ENCODE results near the gene NEUROD2. TPM values are rescaled to one million over a fixed set of nuclear protein-coding genes. Genes with fewer than 3 reads are reported as not detected.

The NEUROD2 gene
- total RNA-seq, 1 donor from 2014 or later, result not detected

- peaks cover 27% of the 10 kb centered on the region for H3K4me1 Mint-ChIP-seq (ENCODE audit: low read depth, unreplicated experiment)
- no peak overlapping the region for H3K27ac ChIP-seq (ENCODE audit: low read depth, low read length)
- no peaks in the 10 kb centered on the region for H3K9me3 Mint-ChIP-seq (ENCODE audit: unreplicated experiment)
- no peaks in the 10 kb centered on the region for H3K36me3 ChIP-seq (ENCODE audit: insufficient read depth, low read length)
- no peak for TF ChIP-seq EZH2 (IDR thresholded peaks at IDR 0.05; ENCODE audit: insufficient read depth, low read length)
- TF ChIP-seq CTCF (IDR thresholded peaks at IDR 0.05; ENCODE audit: insufficient read depth, low read depth, low read length), result no peak
- peak overlapping the region; percentile 86 for H3K4me3 Mint-ChIP-seq (ENCODE audit: unreplicated experiment)
- peaks cover 25% of the 10 kb centered on the region for H4K20me1 ChIP-seq (ENCODE audit: insufficient read depth, low read length)
- H3K4me2 ChIP-seq (ENCODE audit: low read length), result no peak overlapping the region
- peaks cover 15% of the 10 kb centered on the region for H3K27me3 ChIP-seq (ENCODE audit: insufficient read depth, low read length)
- H3K27ac Mint-ChIP-seq (ENCODE audit: unreplicated experiment), result no peak overlapping the region
- peaks cover 19% of the 10 kb centered on the region for H3K4me1 ChIP-seq (ENCODE audit: insufficient read depth, low read length)
- peaks cover 16% of the 10 kb centered on the region for H3K27me3 Mint-ChIP-seq (ENCODE audit: low read depth, unreplicated experiment)
- no peak overlapping the region for H3K9ac ChIP-seq (ENCODE audit: low read length)
- DNase-seq (ENCODE audit: low read depth) (no peak), FAIRE-seq (no peak)
- H3K79me2 ChIP-seq (ENCODE audit: insufficient read depth, low read length), result peaks cover 36% of the 10 kb centered on the region
- H3K36me3 Mint-ChIP-seq (ENCODE audit: low read depth, unreplicated experiment), result no peaks in the 10 kb centered on the region
- no peak overlapping the region for H2AFZ ChIP-seq (ENCODE audit: low read depth, low read length)
- H3K9me3 ChIP-seq (ENCODE audit: insufficient read depth, low read depth, low read length), result no peaks in the 10 kb centered on the region
- no peak overlapping the region for H3K4me3 ChIP-seq (ENCODE audit: insufficient read depth, low read depth, low read length)
Observed at GRCh38 chr17:39635614-39636176, 28.0 kb upstream of the NEUROD2 start.

GRCh38 chr17:39634384-39634871, 26.7 kb upstream of the NEUROD2 start:
- H3K36me3 Mint-ChIP-seq (ENCODE audit: low read depth, unreplicated experiment), result no peaks in the 10 kb centered on the region
- H3K36me3 ChIP-seq (ENCODE audit: insufficient read depth, low read length), result no peaks in the 10 kb centered on the region
- peaks cover 20% of the 10 kb centered on the region for H3K27me3 Mint-ChIP-seq (ENCODE audit: low read depth, unreplicated experiment)
- H3K9me3 ChIP-seq (ENCODE audit: insufficient read depth, low read depth, low read length), result no peaks in the 10 kb centered on the region
- peaks cover 13% of the 10 kb centered on the region for H4K20me1 ChIP-seq (ENCODE audit: insufficient read depth, low read length)
- H3K27ac Mint-ChIP-seq (ENCODE audit: unreplicated experiment), result no peak overlapping the region
- peaks cover 17% of the 10 kb centered on the region for H3K4me1 Mint-ChIP-seq (ENCODE audit: low read depth, unreplicated experiment)
- no peaks in the 10 kb centered on the region for H3K9me3 Mint-ChIP-seq (ENCODE audit: unreplicated experiment)
- H3K4me2 ChIP-seq (ENCODE audit: low read length), result no peak overlapping the region
- H3K9ac ChIP-seq (ENCODE audit: low read length), result no peak overlapping the region
- H2AFZ ChIP-seq (ENCODE audit: low read depth, low read length), result no peak overlapping the region
- H3K79me2 ChIP-seq (ENCODE audit: insufficient read depth, low read length), result peaks cover 24% of the 10 kb centered on the region
- H3K4me1 ChIP-seq (ENCODE audit: insufficient read depth, low read length), result peaks cover 13% of the 10 kb centered on the region
- DNase-seq (ENCODE audit: low read depth) (no peak), FAIRE-seq (no peak)
- no peak overlapping the region for H3K4me3 ChIP-seq (ENCODE audit: insufficient read depth, low read depth, low read length)
- TF ChIP-seq EZH2 (IDR thresholded peaks at IDR 0.05; ENCODE audit: insufficient read depth, low read length) (no peak), CTCF (IDR thresholded peaks at IDR 0.05; ENCODE audit: insufficient read depth, low read depth, low read length) (peak; percentile 68)
- no peak overlapping the region for H3K4me3 Mint-ChIP-seq (ENCODE audit: unreplicated experiment)
- no peak overlapping the region for H3K27ac ChIP-seq (ENCODE audit: low read depth, low read length)
- H3K27me3 ChIP-seq (ENCODE audit: insufficient read depth, low read length), result peaks cover 20% of the 10 kb centered on the region

GRCh38 chr17:39633570-39634183, 26.0 kb upstream of the NEUROD2 start:
- H3K36me3 ChIP-seq (ENCODE audit: insufficient read depth, low read length), result no peaks in the 10 kb centered on the region
- Mint-ChIP-seq H3K27me3 (ENCODE audit: low read depth, unreplicated experiment) (peaks cover 26% of the 10 kb centered on the region), H3K4me1 (ENCODE audit: low read depth, unreplicated experiment) (peaks cover 12% of the 10 kb centered on the region), H3K27ac (ENCODE audit: unreplicated experiment) (no peak overlapping the region), H3K9me3 (ENCODE audit: unreplicated experiment) (no peaks in the 10 kb centered on the region), H3K4me3 (ENCODE audit: unreplicated experiment) (peak overlapping the region; percentile 29), H3K36me3 (ENCODE audit: low read depth, unreplicated experiment) (no peaks in the 10 kb centered on the region)
- H3K27me3 ChIP-seq (ENCODE audit: insufficient read depth, low read length), result peaks cover 27% of the 10 kb centered on the region
- H3K79me2 ChIP-seq (ENCODE audit: insufficient read depth, low read length), result peaks cover 16% of the 10 kb centered on the region
- FAIRE-seq (no peak), DNase-seq (ENCODE audit: low read depth) (no peak)
- no peak overlapping the region for H3K27ac ChIP-seq (ENCODE audit: low read depth, low read length)
- peaks cover 7% of the 10 kb centered on the region for H4K20me1 ChIP-seq (ENCODE audit: insufficient read depth, low read length)
- no peak overlapping the region for H3K9ac ChIP-seq (ENCODE audit: low read length)
- peaks cover 12% of the 10 kb centered on the region for H3K4me1 ChIP-seq (ENCODE audit: insufficient read depth, low read length)
- no peak overlapping the region for H2AFZ ChIP-seq (ENCODE audit: low read depth, low read length)
- H3K9me3 ChIP-seq (ENCODE audit: insufficient read depth, low read depth, low read length), result no peaks in the 10 kb centered on the region
- H3K4me2 ChIP-seq (ENCODE audit: low read length), result no peak overlapping the region
- no peak overlapping the region for H3K4me3 ChIP-seq (ENCODE audit: insufficient read depth, low read depth, low read length)
- TF ChIP-seq CTCF (IDR thresholded peaks at IDR 0.05; ENCODE audit: insufficient read depth, low read depth, low read length) (no peak), EZH2 (IDR thresholded peaks at IDR 0.05; ENCODE audit: insufficient read depth, low read length) (no peak)

Measured in astrocyte (in vitro differentiated cells and primary cell).